Measurements from ENCODE around the gene ADAMTSL3.

- TF ChIP-seq FOXK2 (IDR thresholded peaks at IDR 0.05) (no peak), SUZ12 (IDR thresholded peaks at IDR 0.05) (no peak), ARNT (IDR thresholded peaks at IDR 0.05) (no peak), FOXM1 (IDR thresholded peaks at IDR 0.05; ENCODE audit: borderline replicate concordance) (no peak), TARDBP (IDR thresholded peaks at IDR 0.05) (no peak), NFRKB (IDR thresholded peaks at IDR 0.05) (no peak), BHLHE40 (IDR thresholded peaks at IDR 0.05; ENCODE audit: borderline replicate concordance) (no peak)
- TF ChIP-seq, protein P1, sequence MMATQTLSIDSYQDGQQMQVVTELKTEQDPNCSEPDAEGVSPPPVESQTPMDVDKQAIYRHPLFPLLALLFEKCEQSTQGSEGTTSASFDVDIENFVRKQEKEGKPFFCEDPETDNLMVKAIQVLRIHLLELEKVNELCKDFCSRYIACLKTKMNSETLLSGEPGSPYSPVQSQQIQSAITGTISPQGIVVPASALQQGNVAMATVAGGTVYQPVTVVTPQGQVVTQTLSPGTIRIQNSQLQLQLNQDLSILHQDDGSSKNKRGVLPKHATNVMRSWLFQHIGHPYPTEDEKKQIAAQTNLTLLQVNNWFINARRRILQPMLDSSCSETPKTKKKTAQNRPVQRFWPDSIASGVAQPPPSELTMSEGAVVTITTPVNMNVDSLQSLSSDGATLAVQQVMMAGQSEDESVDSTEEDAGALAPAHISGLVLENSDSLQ (IDR thresholded peaks at IDR 0.05): no peak
Observed at GRCh38 chr15:83651541-83651940, 2.4 kb upstream of the ADAMTSL3 start.

Data from HEK293T (cell line).